Measurements from ENCODE around the gene ASPN. TPM values are rescaled to one million over a fixed set of nuclear protein-coding genes. Genes with fewer than 3 reads are reported as not detected.

ASPN gene
- total and polyA plus RNA-seq, 10 of the 15 experiments (the other 5 are each of a cell fraction or from before 2014, with no cell fraction given) = 0.03 to 0.47 (median 0.42) TPM; not detected in 7

DNA sequence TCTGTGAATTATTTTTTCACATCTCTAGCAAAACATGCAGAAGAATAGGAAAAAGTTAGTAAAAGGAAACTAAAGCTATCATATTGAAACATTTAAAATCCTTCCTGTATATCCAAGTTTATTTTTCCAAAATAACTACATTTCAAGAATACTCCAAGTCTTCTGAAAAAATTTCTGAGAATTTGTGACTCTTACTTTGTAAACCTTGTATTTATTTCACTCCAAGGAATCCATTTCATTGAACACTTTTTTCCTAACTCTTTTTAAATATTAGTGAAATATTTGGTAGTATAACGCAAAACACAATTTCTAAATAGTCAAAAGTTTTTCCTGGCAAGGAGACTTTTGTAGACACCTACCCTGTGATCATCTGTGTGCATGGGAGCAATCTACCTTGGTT, 34.2 kb upstream of the ASPN start:
- H4K20me1 ChIP-seq (ENCODE audit: control insufficient read depth, insufficient read depth) = no peaks in the 10 kb centered on the region
- in situ Hi-C loops (cut with MboI) (no loop called here), intact Hi-C loops (cut with micrococcal nuclease; ENCODE audit: unreplicated experiment) (no loop called here)
- DNase-seq (ENCODE audit: low read depth, low spot score) (no peak), ATAC-seq (no peak), FAIRE-seq (no peak)
- H3K4me3 ChIP-seq = no peak overlapping the region
- RAD21 ChIA-PET (ENCODE audit: unreplicated experiment) = no interaction called here
- POLR2A ChIA-PET = no interaction called here
- no peaks in the 10 kb centered on the region for H3K36me3 ChIP-seq (ENCODE audit: control insufficient read depth in 2 of 2, insufficient read depth in 2 of 2, low read length in 1 of 2)
- H3K27me3 ChIP-seq (replicated peaks in 1 of 2; ENCODE audit: control insufficient read depth in 2 of 2, insufficient read depth in 2 of 2, low read length in 1 of 2) = no peaks in the 10 kb centered on the region
- no peak overlapping the region for H3K27ac ChIP-seq (ENCODE audit: control insufficient read depth, insufficient read depth)
- no TSS peak for BruUV-seq (replicated peaks)
- H3K4me2 ChIP-seq (ENCODE audit: control insufficient read depth, insufficient read depth) = no peak overlapping the region
- no peak overlapping the region for H2AFZ ChIP-seq (ENCODE audit: control insufficient read depth, low read depth, low read length)
- no peaks in the 10 kb centered on the region for H3K79me2 ChIP-seq (ENCODE audit: control insufficient read depth, insufficient read depth, low read length)
- H3K4me1 ChIP-seq (ENCODE audit: control insufficient read depth, insufficient read depth, low read length) = no peaks in the 10 kb centered on the region
- no peak overlapping the region for H3K9ac ChIP-seq (ENCODE audit: control insufficient read depth, insufficient read depth, low read length)
- WGBS (ENCODE audit: insufficient coverage, insufficient replicate concordance, low lambda C conversion rate, missing lambda C conversion rate) = 100% methylated on average over 1 of the region's 1 CpG
- CTCF ChIA-PET = no interaction called here
- SMC1A ChIA-PET (ENCODE audit: uncharacterized antibody, unreplicated experiment) = no interaction called here
- no peak for TF ChIP-seq CEBPB (IDR thresholded peaks at IDR 0.05; ENCODE audit: borderline replicate concordance in 1 of 2, low read depth in 2 of 2, low read length in 2 of 2)
- H3K9me3 ChIP-seq (replicated peaks; ENCODE audit: control insufficient read depth, insufficient read depth, low read length) = no peaks in the 10 kb centered on the region

- no peak for ATAC-seq
- FAIRE-seq = no peak
These were observed 32.3 kb upstream of the ASPN start for GRCh38 chr9:92514635-92515034.

More at GRCh38 chr9:92514635-92515034, 32.3 kb upstream of the ASPN start:
- Histone ChIP-seq H3K9ac (ENCODE audit: control insufficient read depth, insufficient read depth, low read length) (no peak overlapping the region), H3K4me2 (ENCODE audit: control insufficient read depth, insufficient read depth) (no peak overlapping the region), H3K27ac (ENCODE audit: control insufficient read depth, insufficient read depth) (no peak overlapping the region), H3K4me3 (no peak overlapping the region), H3K4me1 (ENCODE audit: control insufficient read depth, insufficient read depth, low read length) (peaks cover 3% of the 10 kb centered on the region; the same call in 1 of the 2 replicates), H3K27me3 (replicated peaks in 1 of 2; ENCODE audit: control insufficient read depth in 2 of 2, insufficient read depth in 2 of 2, low read length in 1 of 2) (no peaks in the 10 kb centered on the region), H2AFZ (ENCODE audit: control insufficient read depth, low read depth, low read length) (no peak overlapping the region), H3K9me3 (replicated peaks; ENCODE audit: control insufficient read depth, insufficient read depth, low read length) (no peaks in the 10 kb centered on the region), H3K36me3 (ENCODE audit: control insufficient read depth in 2 of 2, insufficient read depth in 2 of 2, low read length in 1 of 2) (no peaks in the 10 kb centered on the region), H4K20me1 (ENCODE audit: control insufficient read depth, insufficient read depth) (no peaks in the 10 kb centered on the region), H3K79me2 (ENCODE audit: control insufficient read depth, insufficient read depth, low read length) (no peaks in the 10 kb centered on the region)
- WGBS (ENCODE audit: insufficient coverage, insufficient replicate concordance, low lambda C conversion rate, missing lambda C conversion rate) = 88% methylated on average over 10 of the region's 10 CpGs
- POLR2A ChIA-PET = interaction anchor here (0.6 kb wide), 1 partner anchor 24 kb away, joined by 8 read pairs; no protein-coding TSS in a partner anchor
- CTCF ChIA-PET = no interaction called here
- DNase-seq (ENCODE audit: low read depth, low spot score) = no peak
- intact Hi-C loops (cut with micrococcal nuclease; ENCODE audit: unreplicated experiment) (no loop called here), in situ Hi-C loops (cut with MboI) (no loop called here)
- no TSS peak for BruUV-seq (replicated peaks)
- SMC1A ChIA-PET (ENCODE audit: uncharacterized antibody, unreplicated experiment) = no interaction called here
- RAD21 ChIA-PET (ENCODE audit: unreplicated experiment) = no interaction called here
- no peak for TF ChIP-seq FOXK2 (IDR thresholded peaks at IDR 0.05)
- no peak for TF ChIP-seq MEF2A (IDR thresholded peaks at IDR 0.05; ENCODE audit: insufficient read depth, low read depth, low read length)
- TF ChIP-seq NRF1 (conservative IDR thresholded peaks at IDR 0.05; ENCODE audit: low read depth, low read length) = no peak
- no peak for TF ChIP-seq SMAD1 (IDR thresholded peaks at IDR 0.05; ENCODE audit: low read depth, partially characterized antibody)

Measured in GM12878 (cell line).